BLaER1 (cell line): ENCODE data around the gene EMC8.
"Not testable (repeated sequence)": the region's sequence is repeated elsewhere in the genome, so short reads cannot be mapped to it uniquely, and the experiment has no call there.

ENCODE experiments used
- H3K27ac ChIP-seq: shearing (Covaris generic); formaldehyde crosslinking; 2 replicates; pipeline ENCODE4 v1.8.1; 2022
- H3K27me3 ChIP-seq: shearing (Covaris generic); formaldehyde crosslinking; 2 replicates; pipeline ENCODE4 v1.8.1; 2022
- H3K36me3 ChIP-seq: shearing (Covaris generic); formaldehyde crosslinking; 2 replicates; pipeline ENCODE4 v1.8.1; 2022
- H3K4me1 ChIP-seq: shearing (Covaris generic); formaldehyde crosslinking; 2 replicates; pipeline ENCODE4 v1.8.1; 2022
- H3K4me2 ChIP-seq: shearing (Covaris generic); formaldehyde crosslinking; 2 replicates; pipeline ENCODE4 v1.8.1; 2022
- H3K4me3 ChIP-seq: shearing (Covaris generic); formaldehyde crosslinking; 2 replicates; pipeline ENCODE4 v1.8.1; 2022
- H3K9ac ChIP-seq: shearing (Covaris generic); formaldehyde crosslinking; 2 replicates; pipeline ENCODE4 v1.8.1; 2022
- H3K9me3 ChIP-seq: shearing (Covaris generic); formaldehyde crosslinking; 2 replicates; pipeline ENCODE4 v1.8.1; 2022
- H4K20me1 ChIP-seq: shearing (Covaris generic); formaldehyde crosslinking; 2 replicates; pipeline ENCODE4 v1.8.1; 2022
- Cebpa-rat ChIP-seq: shearing (Covaris generic); IDR thresholded peaks from 2 replicates; pipeline ENCODE4 v1.8.1; 2022

The EMC8 gene

DNA sequence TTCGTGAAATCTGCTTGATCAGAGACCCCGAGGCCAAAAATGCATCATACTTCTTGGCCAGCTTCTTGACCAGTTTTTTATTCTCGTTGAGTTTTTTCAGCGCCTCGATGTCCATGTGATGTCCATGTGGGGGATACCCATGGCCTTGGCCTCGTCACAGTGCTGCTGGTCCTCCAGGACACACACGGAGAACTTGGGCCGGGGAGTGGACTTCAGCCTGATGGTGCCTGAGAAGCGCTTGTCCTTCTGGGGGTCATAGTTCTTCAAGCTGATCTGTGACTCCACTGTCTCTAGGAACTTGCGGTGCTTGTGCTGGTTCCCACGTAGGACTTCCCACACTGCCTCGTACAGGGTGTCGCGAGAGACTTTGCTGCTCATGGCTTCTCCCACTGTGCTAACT lies 16.8 kb upstream of the EMC8 start:
- no peak for TF ChIP-seq Cebpa-rat
- H3K36me3 ChIP-seq: no peaks in the 10 kb centered on the region
- H3K4me3 ChIP-seq: no peak overlapping the region
- no peak overlapping the region for H3K27ac ChIP-seq
- H3K4me2 ChIP-seq: no peak overlapping the region
- no peaks in the 10 kb centered on the region for H3K4me1 ChIP-seq
- peaks cover 23% of the 10 kb centered on the region for H3K27me3 ChIP-seq
- no peak overlapping the region for H3K9ac ChIP-seq
- no peaks in the 10 kb centered on the region for H4K20me1 ChIP-seq
- H3K9me3 ChIP-seq: no peaks in the 10 kb centered on the region

DNA sequence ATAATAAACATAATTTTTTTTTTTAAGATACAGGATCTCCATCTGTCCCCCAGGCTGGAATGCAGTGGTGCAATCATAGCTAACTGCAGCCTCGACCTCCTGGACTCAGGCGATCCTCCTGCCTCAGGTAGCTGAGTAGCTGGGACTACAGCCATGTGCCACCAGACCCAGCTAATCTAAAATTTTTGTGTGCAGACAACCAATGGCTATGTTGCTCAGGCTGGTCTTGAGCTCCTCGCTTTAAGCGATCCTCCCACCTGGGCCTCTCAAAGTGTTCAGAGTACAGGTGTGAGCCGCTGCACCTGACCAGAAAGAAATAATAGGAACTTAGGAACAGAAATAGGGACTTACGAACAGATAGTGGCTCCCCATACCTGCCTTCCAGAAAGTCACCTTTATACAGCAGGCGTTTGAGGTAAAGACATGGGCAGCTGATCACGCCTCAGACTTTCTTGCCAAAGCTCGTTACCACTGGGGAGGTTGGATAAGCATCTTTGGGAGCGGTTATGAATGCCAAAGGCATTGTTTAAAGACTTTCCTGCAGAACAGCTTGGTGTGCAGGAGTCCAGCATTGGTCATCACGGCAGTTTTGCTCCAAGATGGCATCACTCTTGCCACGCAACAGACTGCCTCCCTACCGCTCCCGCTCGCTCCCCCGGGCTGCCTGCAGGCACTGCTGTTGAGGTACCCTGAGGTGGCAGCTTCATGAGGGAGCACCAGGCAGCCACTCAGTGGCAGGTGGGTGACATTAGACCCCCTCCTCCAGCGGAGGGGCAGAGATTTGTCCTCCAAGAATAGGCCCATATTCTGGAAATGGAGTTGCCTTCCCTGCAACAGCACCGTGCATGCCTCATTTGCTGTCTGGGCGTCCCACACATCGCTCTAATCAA lies 13.7 kb upstream of the EMC8 start:
- no peaks in the 10 kb centered on the region for H3K36me3 ChIP-seq
- no peaks in the 10 kb centered on the region for H4K20me1 ChIP-seq
- no peak overlapping the region for H3K9ac ChIP-seq
- H3K27me3 ChIP-seq: peaks cover 26% of the 10 kb centered on the region
- H3K27ac ChIP-seq: no peak overlapping the region
- H3K4me1 ChIP-seq: peaks cover 8% of the 10 kb centered on the region; the same call in 1 of the 2 replicates
- no peak overlapping the region for H3K4me2 ChIP-seq
- no peaks in the 10 kb centered on the region for H3K9me3 ChIP-seq
- no peak overlapping the region for H3K4me3 ChIP-seq
- no peak for TF ChIP-seq Cebpa-rat

DNA sequence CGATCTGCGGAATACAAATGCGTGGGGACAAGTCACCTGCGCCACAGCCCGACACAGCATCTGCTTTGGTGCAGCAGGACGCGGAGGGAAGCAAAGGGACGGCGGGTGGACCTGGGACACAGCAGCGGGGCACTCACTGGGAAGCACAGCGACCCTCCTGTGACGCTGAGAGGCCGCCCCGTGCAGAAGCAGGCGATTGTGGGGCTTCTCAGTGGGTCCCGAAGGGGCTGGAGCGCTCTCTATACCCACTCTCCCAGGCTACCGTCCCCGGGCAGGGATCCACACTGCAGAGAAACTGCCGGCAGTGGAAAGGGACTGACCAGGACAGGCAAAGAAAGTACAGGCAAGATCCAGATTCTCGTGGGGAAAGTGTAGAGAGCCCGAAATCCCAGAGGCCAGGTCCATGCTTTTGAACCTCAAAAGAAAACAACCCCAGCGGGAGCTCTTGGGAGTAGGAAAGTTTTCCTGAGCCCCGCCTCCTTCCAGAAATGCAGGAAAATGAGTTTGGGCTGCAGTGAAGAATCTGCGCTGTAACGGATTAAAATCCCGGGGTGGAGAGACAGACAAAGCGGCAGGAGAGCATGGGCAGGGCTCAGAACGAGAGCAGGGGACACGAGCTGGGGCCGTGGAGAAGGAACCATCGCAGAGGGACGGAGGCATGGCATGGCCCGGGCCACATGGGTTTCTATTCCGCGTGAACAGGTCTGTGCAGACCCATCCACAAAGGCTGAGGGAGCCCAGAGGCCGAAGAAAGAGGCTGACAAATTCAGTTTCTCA lies 12.9 kb upstream of the EMC8 start:
- Histone ChIP-seq H4K20me1 (no peaks in the 10 kb centered on the region), H3K9ac (no peak overlapping the region), H3K27ac (no peak overlapping the region), H3K4me2 (no peak overlapping the region), H3K4me1 (peaks cover 8% of the 10 kb centered on the region; the same call in 1 of the 2 replicates), H3K4me3 (no peak overlapping the region), H3K36me3 (peaks cover 2% of the 10 kb centered on the region), H3K9me3 (no peaks in the 10 kb centered on the region), H3K27me3 (peaks cover 26% of the 10 kb centered on the region)
- no peak for TF ChIP-seq Cebpa-rat

DNA sequence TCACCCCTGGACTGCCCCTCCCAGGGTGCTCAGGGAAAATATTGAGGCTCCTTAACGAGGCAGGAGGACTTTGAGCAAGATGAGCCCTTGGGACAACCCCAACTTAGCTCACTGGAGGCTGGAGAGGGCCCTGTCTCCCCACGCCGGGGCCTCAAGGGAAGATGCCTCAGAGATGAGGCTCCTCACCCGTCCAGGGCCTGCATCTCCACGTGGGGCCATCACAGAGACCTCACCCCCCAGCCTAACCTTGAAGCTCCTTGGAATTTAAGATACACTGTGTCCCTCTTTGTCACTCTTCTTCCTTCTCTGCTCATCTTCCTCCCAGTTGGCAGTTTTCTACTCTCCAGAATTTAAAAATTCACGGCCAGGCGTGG lies 11.4 kb upstream of the EMC8 start:
- Histone ChIP-seq H3K36me3 (peaks cover 17% of the 10 kb centered on the region), H3K27me3 (peaks cover 26% of the 10 kb centered on the region)
- no peak for TF ChIP-seq Cebpa-rat

DNA sequence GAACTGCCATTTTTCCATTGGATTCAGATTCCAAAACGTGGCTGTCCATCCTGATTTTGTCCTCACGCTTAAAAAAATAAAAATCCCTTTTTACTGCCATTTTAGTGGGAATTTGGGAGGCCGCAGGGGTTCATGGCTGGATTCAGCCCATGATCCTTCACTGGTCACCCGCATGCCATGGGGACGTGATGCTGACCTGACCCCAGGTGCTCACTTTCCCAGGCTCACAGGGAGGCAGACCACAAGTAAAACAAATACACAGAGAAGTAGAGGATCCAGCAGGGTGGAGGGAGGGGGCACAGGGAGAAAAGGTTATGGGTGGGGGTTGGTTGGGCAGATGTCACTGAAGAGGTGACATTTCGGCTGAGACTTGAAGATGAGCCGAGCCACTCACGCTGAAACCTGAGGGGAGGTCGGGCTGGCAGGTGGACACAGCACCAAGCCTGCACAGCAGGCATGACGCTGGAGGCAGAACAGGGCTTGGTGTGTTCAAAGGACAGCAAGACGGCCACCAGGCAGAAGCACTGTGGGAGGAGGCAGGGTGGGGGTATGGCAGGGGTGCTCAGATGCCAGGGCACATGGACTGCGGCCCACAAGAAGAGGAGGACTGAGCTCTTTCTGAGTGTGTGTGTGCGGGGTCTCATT lies 10.9 kb upstream of the EMC8 start:
- H3K27me3 ChIP-seq: peaks cover 26% of the 10 kb centered on the region
- no peak overlapping the region for H3K27ac ChIP-seq
- H3K9ac ChIP-seq: no peak overlapping the region
- H3K4me3 ChIP-seq: no peak overlapping the region
- peaks cover 8% of the 10 kb centered on the region; the same call in 1 of the 2 replicates for H3K4me1 ChIP-seq
- peaks cover 16% of the 10 kb centered on the region for H4K20me1 ChIP-seq
- H3K9me3 ChIP-seq: peaks cover 4% of the 10 kb centered on the region; the same call in 1 of the 2 replicates
- peaks cover 22% of the 10 kb centered on the region for H3K36me3 ChIP-seq
- H3K4me2 ChIP-seq: no peak overlapping the region
- TF ChIP-seq Cebpa-rat: no peak

More for the DNA sequence above, 11.4 kb upstream of the EMC8 start:
- Histone ChIP-seq H3K4me2 (no peak overlapping the region), H3K27ac (no peak overlapping the region), H3K9ac (no peak overlapping the region), H3K9me3 (peaks cover 4% of the 10 kb centered on the region; the same call in 1 of the 2 replicates), H4K20me1 (peaks cover 11% of the 10 kb centered on the region), H3K4me1 (peaks cover 8% of the 10 kb centered on the region; the same call in 1 of the 2 replicates), H3K4me3 (no peak overlapping the region)

DNA sequence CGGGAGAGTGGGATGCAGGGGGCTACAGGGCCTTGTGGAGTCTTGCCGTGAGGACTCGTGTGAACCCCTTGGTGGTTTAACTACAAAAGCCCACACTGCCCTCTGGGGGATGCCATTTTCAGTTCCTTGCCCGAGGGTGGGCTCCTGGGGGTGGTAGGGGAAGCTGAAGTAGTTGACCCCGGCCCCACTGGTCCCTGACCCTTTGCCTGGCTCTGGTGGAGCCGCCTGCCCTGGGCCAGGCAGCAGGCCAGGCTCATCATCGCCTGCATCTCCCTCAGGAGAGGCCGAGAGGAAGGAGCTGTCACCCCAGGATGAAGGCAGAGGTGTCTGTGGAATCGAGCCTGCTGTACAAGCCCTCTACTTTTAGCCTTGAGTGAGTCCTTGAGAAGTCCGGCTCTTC lies 10.3 kb upstream of the EMC8 start:
- Histone ChIP-seq H3K27me3 (peaks cover 26% of the 10 kb centered on the region), H3K36me3 (peaks cover 28% of the 10 kb centered on the region), H3K27ac (no peak overlapping the region), H3K9me3 (peaks cover 4% of the 10 kb centered on the region; the same call in 1 of the 2 replicates), H3K4me1 (peaks cover 8% of the 10 kb centered on the region; the same call in 1 of the 2 replicates), H3K9ac (no peak overlapping the region), H3K4me3 (no peak overlapping the region), H4K20me1 (peaks cover 22% of the 10 kb centered on the region), H3K4me2 (peak overlapping the region; percentile 22)
- TF ChIP-seq Cebpa-rat: no peak

DNA sequence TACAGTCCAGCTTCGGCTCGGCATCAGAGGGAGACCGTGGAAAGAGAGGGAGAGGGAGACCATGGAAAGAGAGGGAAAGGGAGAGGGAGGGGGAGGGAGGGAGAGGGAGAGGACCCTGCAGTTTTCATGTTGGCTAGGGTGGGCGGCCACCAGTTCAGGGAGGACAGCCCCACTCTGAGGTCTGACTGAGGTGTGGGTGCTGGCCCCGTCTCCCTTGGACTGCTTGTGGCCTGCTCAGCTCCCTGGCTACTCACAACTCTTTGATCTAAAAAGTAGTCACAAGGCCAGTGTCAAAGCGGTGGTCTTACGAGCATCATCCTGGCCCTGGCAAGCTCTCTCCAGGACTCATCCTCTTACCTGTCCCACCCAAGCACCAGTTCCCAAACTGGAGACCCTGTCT lies 9.6 kb upstream of the EMC8 start:
- Histone ChIP-seq H3K4me1 (peaks cover 8% of the 10 kb centered on the region; the same call in 1 of the 2 replicates), H3K36me3 (peaks cover 35% of the 10 kb centered on the region), H3K27ac (no peak overlapping the region), H4K20me1 (peaks cover 25% of the 10 kb centered on the region), H3K27me3 (peaks cover 26% of the 10 kb centered on the region), H3K9ac (no peak overlapping the region), H3K9me3 (peaks cover 4% of the 10 kb centered on the region; the same call in 1 of the 2 replicates), H3K4me2 (peak overlapping the region; percentile 22), H3K4me3 (no peak overlapping the region)
- no peak for TF ChIP-seq Cebpa-rat

DNA sequence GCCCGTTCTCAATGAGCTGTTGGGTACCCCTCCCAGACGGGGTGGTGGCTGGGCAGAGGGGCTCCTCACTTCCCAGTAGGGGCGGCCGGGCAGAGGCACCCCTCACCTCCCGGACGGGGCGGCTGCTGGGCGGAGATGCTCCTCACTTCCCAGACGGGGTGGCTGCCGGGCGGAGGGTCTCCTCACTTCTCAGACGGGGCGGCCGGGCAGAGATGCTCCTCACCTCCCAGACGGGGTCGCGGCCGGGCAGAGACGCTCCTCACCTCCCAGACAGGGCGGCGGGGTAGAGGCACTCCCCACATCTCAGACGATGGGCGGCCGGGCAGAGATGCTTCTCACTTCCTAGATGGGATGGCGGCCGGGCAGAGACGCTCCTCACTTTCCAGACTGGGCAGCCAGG lies 8.8 kb upstream of the EMC8 start:
- Histone ChIP-seq H3K27me3 (peaks cover 22% of the 10 kb centered on the region), H3K36me3 (peaks cover 43% of the 10 kb centered on the region), H4K20me1 (peaks cover 34% of the 10 kb centered on the region)
- not testable (repeated sequence) for H3K9ac ChIP-seq, H3K4me1 ChIP-seq, H3K4me3 ChIP-seq, H3K4me2 ChIP-seq, H3K27ac ChIP-seq, H3K9me3 ChIP-seq

DNA sequence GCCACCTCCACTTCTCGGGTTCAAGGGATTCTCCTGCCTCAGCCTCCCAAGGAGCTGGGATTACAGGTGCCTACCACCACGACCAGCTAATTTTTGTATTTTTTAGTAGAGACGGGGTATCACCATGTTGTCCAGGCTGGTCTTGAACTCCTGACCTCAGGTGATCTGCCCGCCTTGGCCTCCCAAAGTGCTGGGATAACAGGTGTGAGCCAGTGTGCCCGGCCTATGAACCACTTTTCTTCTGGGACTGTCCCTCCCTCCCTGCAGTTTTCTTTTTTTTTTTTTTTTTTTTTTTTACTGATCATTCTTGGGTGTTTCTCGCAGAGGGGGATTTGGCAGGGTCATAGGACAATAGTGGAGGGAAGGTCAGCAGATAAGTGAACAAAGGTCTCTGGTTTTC lies 8.0 kb upstream of the EMC8 start:
- H3K9me3 ChIP-seq, H3K9ac ChIP-seq, H3K27ac ChIP-seq, H3K4me1 ChIP-seq, H3K4me2 ChIP-seq, H3K4me3 ChIP-seq: not testable (repeated sequence)
- H3K27me3 ChIP-seq: peaks cover 15% of the 10 kb centered on the region
- peaks cover 41% of the 10 kb centered on the region for H4K20me1 ChIP-seq
- peaks cover 51% of the 10 kb centered on the region for H3K36me3 ChIP-seq

DNA sequence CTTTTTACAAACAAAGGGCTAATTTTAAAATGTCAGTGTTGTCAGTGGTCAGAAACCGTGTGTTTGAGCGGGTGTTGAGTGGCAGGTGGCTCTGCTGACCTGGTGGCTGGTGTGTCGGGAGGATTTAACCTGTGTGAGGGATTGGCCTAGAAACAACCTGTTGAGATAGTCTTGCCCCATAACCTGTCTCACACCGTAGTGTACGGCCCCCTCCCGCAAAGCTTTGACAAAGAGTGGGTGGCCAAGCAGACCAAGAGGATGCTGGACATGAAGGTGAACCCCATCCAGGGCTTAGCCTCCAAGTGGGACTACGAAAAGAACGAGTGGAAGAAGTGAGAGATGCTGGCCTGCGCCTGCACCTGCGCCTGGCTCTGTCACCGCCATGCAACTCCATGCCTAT lies 7.2 kb upstream of the EMC8 start:
- Histone ChIP-seq H3K4me1 (peaks cover 10% of the 10 kb centered on the region; the same call in 1 of the 2 replicates), H3K36me3 (peaks cover 59% of the 10 kb centered on the region), H3K27me3 (peaks cover 7% of the 10 kb centered on the region), H3K9me3 (peaks cover 4% of the 10 kb centered on the region; the same call in 1 of the 2 replicates), H4K20me1 (peaks cover 49% of the 10 kb centered on the region), H3K4me2 (no peak overlapping the region), H3K9ac (no peak overlapping the region), H3K4me3 (no peak overlapping the region), H3K27ac (no peak overlapping the region)
- no peak for TF ChIP-seq Cebpa-rat
